Nephron progenitor cell (in vitro differentiated cells): Measurements from ENCODE around the gene EBP.
"Not testable (repeated sequence)": the region's sequence is repeated elsewhere in the genome, so short reads cannot be mapped to it uniquely, and the experiment has no call there.

Experiments used
- DNase-seq: peaks from one replicate; pipeline ENCODE4 v3.0.0; 2021
- H3K27ac Mint-ChIP-seq: 2 replicates; pipeline ENCODE4 v1.8.0; 2021; ENCODE audit warnings: mild to moderate bottlenecking, moderate library complexity, mixed read lengths
- H3K27me3 Mint-ChIP-seq: 2 replicates; pipeline ENCODE4 v1.8.0; 2021; ENCODE audit warnings: mild to moderate bottlenecking, low read depth, mixed read lengths; ENCODE audit not compliant: poor library complexity
- H3K36me3 Mint-ChIP-seq: 2 replicates; pipeline ENCODE4 v1.8.0; 2021; ENCODE audit warnings: low read depth, mixed read lengths
- H3K4me1 Mint-ChIP-seq: 2 replicates; pipeline ENCODE4 v1.8.0; 2021; ENCODE audit warnings: mixed read lengths
- H3K4me3 Mint-ChIP-seq: 2 replicates; pipeline ENCODE4 v1.8.0; 2021; ENCODE audit warnings: mild to moderate bottlenecking, moderate library complexity, mixed read lengths
- H3K9me3 Mint-ChIP-seq: 2 replicates; pipeline ENCODE4 v1.8.0; 2021; ENCODE audit warnings: mild to moderate bottlenecking, moderate library complexity, mixed read lengths
- TF ChIP-seq, protein P1 (sequence below): fragments of 200-600 bp; sonication (generic); IDR thresholded peaks from 2 replicates; pipeline ENCODE4 v1.5.0; 2021; ENCODE audit warnings: antibody characterized with exemption

EBP gene

DNA sequence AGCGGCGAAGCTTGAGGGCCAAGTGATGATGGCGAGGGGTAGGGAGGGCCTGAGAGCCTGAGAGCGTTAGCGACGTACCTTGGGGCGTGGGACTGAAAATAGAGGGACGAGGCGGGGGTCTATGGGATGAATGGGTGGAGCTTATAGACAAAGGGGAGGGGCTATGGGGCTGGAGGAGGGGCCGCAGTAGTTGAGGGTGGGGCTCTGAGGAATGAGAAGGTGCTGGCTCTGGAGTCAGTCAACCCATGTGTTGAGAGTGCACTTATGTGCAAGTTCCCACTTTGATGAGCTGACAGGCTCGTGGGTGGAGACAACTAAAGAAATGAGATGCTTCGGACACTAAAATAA lies 18.4 kb downstream of the EBP start:
- H3K27me3 Mint-ChIP-seq = peaks cover 2% of the 10 kb centered on the region
- H3K9me3 Mint-ChIP-seq = peaks cover 44% of the 10 kb centered on the region
- peaks cover 41% of the 10 kb centered on the region for H3K36me3 Mint-ChIP-seq
- H3K4me1 Mint-ChIP-seq = peaks cover 11% of the 10 kb centered on the region
- H3K4me3 Mint-ChIP-seq = peak overlapping the region; percentile 88
- TF ChIP-seq, protein P1, sequence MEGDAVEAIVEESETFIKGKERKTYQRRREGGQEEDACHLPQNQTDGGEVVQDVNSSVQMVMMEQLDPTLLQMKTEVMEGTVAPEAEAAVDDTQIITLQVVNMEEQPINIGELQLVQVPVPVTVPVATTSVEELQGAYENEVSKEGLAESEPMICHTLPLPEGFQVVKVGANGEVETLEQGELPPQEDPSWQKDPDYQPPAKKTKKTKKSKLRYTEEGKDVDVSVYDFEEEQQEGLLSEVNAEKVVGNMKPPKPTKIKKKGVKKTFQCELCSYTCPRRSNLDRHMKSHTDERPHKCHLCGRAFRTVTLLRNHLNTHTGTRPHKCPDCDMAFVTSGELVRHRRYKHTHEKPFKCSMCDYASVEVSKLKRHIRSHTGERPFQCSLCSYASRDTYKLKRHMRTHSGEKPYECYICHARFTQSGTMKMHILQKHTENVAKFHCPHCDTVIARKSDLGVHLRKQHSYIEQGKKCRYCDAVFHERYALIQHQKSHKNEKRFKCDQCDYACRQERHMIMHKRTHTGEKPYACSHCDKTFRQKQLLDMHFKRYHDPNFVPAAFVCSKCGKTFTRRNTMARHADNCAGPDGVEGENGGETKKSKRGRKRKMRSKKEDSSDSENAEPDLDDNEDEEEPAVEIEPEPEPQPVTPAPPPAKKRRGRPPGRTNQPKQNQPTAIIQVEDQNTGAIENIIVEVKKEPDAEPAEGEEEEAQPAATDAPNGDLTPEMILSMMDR = no peak
- H3K27ac Mint-ChIP-seq = peak overlapping the region; percentile 60
- no peak for DNase-seq

DNA sequence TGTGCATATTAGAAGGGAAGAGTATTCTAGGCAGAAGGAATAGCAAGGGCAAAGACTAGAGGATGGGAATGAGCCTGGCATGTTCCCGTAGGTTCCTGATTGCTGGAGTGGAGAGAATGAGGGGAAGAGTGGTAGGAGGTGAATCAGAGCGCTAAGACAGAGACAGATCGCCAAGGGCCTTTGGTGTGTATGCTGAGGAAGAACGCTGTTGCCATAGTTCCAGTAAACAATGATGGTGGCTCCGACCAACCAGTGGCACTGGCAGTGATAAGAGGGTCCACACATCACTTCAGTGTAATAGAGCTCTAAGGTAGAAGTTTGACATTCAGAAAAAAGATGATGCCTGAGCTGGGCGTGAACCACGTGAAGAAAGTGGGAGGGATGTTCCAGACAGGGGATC lies 18.9 kb downstream of the EBP start:
- peaks cover 11% of the 10 kb centered on the region for H3K4me1 Mint-ChIP-seq

DNA sequence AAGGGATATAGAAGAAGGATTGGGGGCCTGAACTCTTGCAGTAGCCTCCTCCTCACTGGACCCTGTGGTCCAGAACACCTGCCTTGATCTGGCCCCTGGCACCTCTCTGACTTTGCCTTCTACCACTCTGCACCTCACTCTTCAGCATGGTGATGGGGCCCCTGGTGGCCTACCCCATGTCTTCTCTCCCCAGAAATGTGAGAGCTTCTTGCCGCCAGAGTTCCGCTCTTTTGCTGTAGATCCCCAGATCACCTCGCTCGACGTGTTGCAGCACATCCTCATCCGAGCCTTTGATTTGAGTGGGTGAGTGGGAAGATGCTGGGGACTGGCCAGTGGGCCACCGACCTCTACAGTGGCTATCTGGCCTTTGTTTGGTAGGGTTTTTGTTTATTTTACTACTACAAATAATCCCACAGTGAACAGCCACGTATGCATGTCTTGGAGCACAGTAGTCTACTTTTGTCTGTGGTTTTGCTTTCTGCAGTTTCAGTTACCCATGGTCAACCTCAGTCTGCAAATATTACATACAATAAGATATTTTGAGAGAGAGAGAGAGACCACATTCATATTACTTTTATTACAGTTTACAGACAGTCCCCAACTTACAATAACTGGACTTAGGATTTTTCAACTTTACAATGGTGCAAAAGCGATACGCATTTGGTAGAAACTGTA lies 19.7 kb downstream of the EBP start:
- Mint-ChIP-seq H3K27ac (no peak overlapping the region), H3K4me3 (peak overlapping the region; percentile 58), H3K4me1 (peaks cover 11% of the 10 kb centered on the region), H3K27me3 (peaks cover 2% of the 10 kb centered on the region), H3K9me3 (peaks cover 38% of the 10 kb centered on the region), H3K36me3 (peaks cover 46% of the 10 kb centered on the region)
- no peak for DNase-seq
- TF ChIP-seq, protein P1 = no peak

More for the DNA sequence above, 18.9 kb downstream of the EBP start:
- H3K27ac Mint-ChIP-seq = no peak overlapping the region
- peaks cover 42% of the 10 kb centered on the region for H3K9me3 Mint-ChIP-seq
- peaks cover 2% of the 10 kb centered on the region for H3K27me3 Mint-ChIP-seq
- TF ChIP-seq, protein P1 = no peak
- H3K36me3 Mint-ChIP-seq = peaks cover 44% of the 10 kb centered on the region
- no peak for DNase-seq
- peak overlapping the region; percentile 88 for H3K4me3 Mint-ChIP-seq

DNA sequence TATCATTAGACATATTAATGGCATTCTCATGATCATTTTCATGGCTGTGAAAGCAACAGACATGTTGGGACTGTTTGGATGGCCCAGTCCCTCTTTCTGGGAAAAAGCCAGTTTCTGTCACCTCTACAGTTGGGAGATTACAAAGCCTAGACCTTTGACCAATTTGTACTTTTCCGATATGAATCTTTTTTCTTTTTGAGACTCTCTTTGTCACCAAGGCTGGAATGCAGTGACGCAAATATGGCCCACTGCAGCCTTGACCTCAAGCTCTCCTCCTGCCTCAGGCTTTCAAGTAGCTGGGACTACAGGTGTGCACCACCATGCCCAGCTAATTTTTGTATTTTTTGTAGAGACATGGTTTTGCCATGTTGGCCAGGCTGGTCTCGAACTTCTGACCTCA lies 27.3 kb downstream of the EBP start:
- Mint-ChIP-seq H3K4me1 (no peaks in the 10 kb centered on the region), H3K4me3 (no peak overlapping the region), H3K27ac (no peak overlapping the region), H3K9me3 (peaks cover 36% of the 10 kb centered on the region), H3K27me3 (no peaks in the 10 kb centered on the region), H3K36me3 (peaks cover 34% of the 10 kb centered on the region)
- TF ChIP-seq, protein P1 = no peak
- no peak for DNase-seq

DNA sequence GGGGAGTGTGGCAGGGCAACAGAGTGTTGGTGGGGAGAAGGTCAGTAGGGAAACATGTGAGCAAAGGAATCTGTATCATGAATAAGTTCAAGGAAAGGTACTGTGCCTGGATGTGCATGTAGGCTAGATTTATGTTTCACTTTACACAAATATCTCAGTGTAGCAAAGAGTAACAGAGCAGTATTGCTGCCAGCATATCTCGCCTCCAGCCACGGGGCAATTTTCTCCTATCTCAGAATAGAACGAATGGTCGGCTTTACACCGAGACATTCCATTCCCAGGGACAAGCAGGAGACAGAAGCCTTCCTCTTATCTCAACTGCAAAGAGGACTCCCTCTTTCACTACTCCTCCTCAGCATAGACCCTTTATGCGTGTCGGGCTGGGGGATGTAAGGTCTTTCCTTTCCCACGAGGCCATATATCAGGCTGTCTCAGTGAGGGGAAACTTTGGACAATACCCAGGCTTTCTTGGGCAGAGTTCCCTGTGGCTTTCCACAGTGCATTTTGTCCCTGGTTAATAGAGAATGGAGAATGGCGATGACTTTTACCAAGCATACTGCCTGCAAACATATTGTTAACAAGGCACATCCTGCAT lies 34.2 kb downstream of the EBP start:
- Mint-ChIP-seq H3K27ac (peak overlapping the region; percentile 81), H3K36me3 (peaks cover 19% of the 10 kb centered on the region), H3K9me3 (peaks cover 44% of the 10 kb centered on the region)
- H3K4me3 Mint-ChIP-seq, H3K27me3 Mint-ChIP-seq, H3K4me1 Mint-ChIP-seq, DNase-seq: not testable (repeated sequence)

DNA sequence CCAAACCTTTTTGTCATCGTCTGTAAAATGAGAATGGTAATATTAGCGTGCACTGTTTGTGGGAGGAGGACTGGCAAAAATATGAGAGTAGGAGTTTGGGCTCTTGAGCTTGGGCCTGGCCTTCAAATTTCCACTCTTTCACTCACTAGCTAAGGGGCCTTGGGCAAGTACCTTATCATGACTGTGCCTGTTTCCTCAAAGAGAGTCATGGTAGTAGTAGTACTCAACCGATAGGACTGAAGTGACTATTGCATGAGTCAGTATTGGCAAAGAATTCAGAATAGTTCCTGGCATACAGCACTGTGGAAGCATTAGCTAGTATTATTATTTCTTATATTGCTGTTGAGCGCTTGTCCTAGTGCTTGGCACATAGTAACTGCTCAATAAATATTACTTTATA lies 36.7 kb downstream of the EBP start:
- Mint-ChIP-seq H3K4me3 (no peak overlapping the region), H3K27me3 (no peaks in the 10 kb centered on the region), H3K36me3 (peaks cover 21% of the 10 kb centered on the region), H3K4me1 (no peaks in the 10 kb centered on the region), H3K9me3 (peaks cover 57% of the 10 kb centered on the region), H3K27ac (no peak overlapping the region)
- no peak for DNase-seq
- TF ChIP-seq, protein P1 = no peak
